ENCODE results near the gene RAMP1.

The RAMP1 gene

GRCh38 chr2:237888389-237888788 is 29.0 kb downstream of the RAMP1 start:
- Histone ChIP-seq H3K36me3 (ENCODE audit: control insufficient read depth in 1 of 2, insufficient read depth in 2 of 2, low read length in 2 of 2) (no peaks in the 10 kb centered on the region), H3K27me3 (ENCODE audit: low read depth, low read length) (no peaks in the 10 kb centered on the region), H3K4me1 (ENCODE audit: control insufficient read depth in 1 of 2, insufficient read depth in 2 of 2, low read length in 2 of 2) (peaks cover 5 to 41% of the 10 kb centered on the region in 2 donors), H3K4me3 (ENCODE audit: low read depth in 1 of 2, low read length in 2 of 2) (no peak overlapping the region), H3K9me3 (ENCODE audit: control insufficient read depth in 1 of 2, low read length in 2 of 2) (no peaks in the 10 kb centered on the region), H3K27ac (ENCODE audit: low read length) (no peak overlapping the region)

DNA sequence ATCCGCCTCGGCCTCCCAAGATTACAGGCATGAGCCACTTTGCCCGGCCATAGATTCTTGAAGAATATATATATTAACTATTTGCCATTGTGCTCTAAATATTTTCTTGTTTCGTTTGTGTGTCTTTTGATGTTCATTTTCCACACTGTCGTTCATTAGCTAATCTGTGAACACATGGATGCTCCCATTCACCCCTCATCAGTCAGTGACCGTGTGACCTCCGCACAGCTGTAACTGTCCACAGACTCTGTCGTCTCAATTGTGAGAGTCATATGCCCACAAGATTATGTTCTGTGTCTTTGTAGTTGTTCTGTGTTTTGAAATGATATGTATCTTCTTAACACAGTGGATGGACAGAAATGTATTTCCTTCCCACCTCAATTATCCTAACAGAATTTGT is 29.6 kb downstream of the RAMP1 start:
- Histone ChIP-seq H3K4me3 (ENCODE audit: low read depth in 1 of 2, low read length in 2 of 2) (no peak overlapping the region), H3K9me3 (ENCODE audit: control insufficient read depth in 1 of 2, low read length in 2 of 2) (no peaks in the 10 kb centered on the region), H3K27me3 (ENCODE audit: low read depth, low read length) (no peaks in the 10 kb centered on the region), H3K27ac (ENCODE audit: low read length) (peak overlapping the region; percentile 69), H3K4me1 (ENCODE audit: control insufficient read depth in 1 of 2, insufficient read depth in 2 of 2, low read length in 2 of 2) (peaks cover 5 to 37% of the 10 kb centered on the region in 2 donors), H3K36me3 (ENCODE audit: control insufficient read depth in 1 of 2, insufficient read depth in 2 of 2, low read length in 2 of 2) (no peaks in the 10 kb centered on the region)

DNA sequence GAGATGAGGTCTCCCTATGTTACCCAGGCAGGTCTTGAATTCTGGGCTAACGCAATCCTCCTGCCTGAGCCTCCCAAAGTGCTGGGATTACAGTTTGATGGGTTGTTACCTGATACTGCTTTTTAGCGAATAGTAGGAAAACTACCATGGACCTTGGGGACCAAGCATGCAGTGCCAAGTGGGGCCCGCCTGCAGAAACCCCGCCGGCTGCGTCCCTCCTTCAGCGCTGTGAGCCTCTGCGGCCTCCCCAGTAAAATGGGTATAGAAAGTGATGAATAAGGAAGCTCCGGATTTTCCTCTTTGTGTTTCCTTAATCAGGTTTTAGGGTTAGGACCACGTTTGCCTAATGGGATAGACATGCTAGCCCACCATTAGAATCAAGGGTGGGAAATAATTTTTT is 30.4 kb downstream of the RAMP1 start:
- Histone ChIP-seq H3K36me3 (ENCODE audit: control insufficient read depth in 1 of 2, insufficient read depth in 2 of 2, low read length in 2 of 2) (no peaks in the 10 kb centered on the region), H3K4me3 (ENCODE audit: low read depth in 1 of 2, low read length in 2 of 2) (no peak overlapping the region), H3K27ac (ENCODE audit: low read length) (no peak overlapping the region), H3K4me1 (ENCODE audit: control insufficient read depth in 1 of 2, insufficient read depth in 2 of 2, low read length in 2 of 2) (peaks cover 5 to 32% of the 10 kb centered on the region in 2 donors), H3K9me3 (ENCODE audit: control insufficient read depth in 1 of 2, low read length in 2 of 2) (no peaks in the 10 kb centered on the region), H3K27me3 (ENCODE audit: low read depth, low read length) (no peaks in the 10 kb centered on the region)

DNA sequence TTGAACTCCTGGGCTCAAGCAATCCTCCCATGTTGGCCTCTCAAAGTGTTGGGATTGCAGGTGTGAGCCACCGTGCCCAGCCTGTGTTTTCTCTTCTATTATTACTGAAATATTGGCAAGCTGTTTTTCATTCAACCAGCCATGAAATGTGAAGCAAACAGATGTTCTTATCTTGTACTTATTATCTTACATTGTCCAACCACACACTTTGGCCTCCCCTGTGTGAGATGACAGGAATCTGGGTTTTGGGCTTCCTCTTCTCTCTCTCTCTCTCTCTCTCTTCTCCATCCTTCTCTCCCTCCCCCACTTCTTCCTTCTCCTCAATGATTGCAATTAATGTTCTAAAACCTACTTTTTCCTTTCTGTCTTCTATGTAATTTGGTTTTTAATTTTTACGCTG is 33.1 kb downstream of the RAMP1 start:
- Histone ChIP-seq H3K36me3 (ENCODE audit: control insufficient read depth in 1 of 2, insufficient read depth in 2 of 2, low read length in 2 of 2) (no peaks in the 10 kb centered on the region), H3K9me3 (ENCODE audit: control insufficient read depth in 1 of 2, low read length in 2 of 2) (no peaks in the 10 kb centered on the region), H3K27ac (ENCODE audit: low read length) (no peak overlapping the region), H3K4me1 (ENCODE audit: control insufficient read depth in 1 of 2, insufficient read depth in 2 of 2, low read length in 2 of 2) (peaks cover 10 to 50% of the 10 kb centered on the region in 2 donors), H3K27me3 (ENCODE audit: low read depth, low read length) (no peaks in the 10 kb centered on the region), H3K4me3 (ENCODE audit: low read depth in 1 of 2, low read length in 2 of 2) (no peak overlapping the region)

DNA sequence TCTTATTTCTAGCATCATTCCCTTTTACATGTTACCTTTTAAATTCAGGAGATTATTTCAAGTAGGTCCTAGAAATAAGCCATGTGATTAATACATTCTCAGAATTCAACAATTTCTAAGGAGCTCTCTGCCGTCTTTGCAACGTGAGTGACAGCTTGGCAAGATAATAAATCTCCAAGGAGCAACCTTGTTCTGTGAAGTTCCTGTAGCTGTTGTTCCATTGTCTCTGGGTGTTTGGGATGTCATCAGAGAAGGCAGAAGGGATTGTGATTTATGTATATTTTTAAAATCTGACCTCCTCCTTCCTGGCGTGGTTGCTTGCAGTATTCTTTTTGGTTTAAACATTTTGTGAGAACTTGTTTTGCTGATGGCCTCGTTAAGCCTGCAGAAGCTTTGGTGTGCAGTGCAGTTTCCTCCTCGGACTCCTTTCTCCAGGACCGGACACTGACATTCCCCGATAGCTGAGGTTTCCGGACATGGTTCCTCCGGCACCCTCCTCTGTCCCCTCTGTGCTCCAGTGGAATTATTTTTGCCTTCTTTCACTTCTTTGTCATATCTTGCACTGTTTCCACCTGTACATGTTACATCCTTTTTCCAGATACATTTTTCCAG is 33.7 kb downstream of the RAMP1 start:
- Histone ChIP-seq H3K36me3 (ENCODE audit: control insufficient read depth in 1 of 2, insufficient read depth in 2 of 2, low read length in 2 of 2) (no peaks in the 10 kb centered on the region), H3K4me3 (ENCODE audit: low read depth in 1 of 2, low read length in 2 of 2) (no peak overlapping the region), H3K27me3 (ENCODE audit: low read depth, low read length) (no peaks in the 10 kb centered on the region), H3K9me3 (ENCODE audit: control insufficient read depth in 1 of 2, low read length in 2 of 2) (no peaks in the 10 kb centered on the region), H3K4me1 (ENCODE audit: control insufficient read depth in 1 of 2, insufficient read depth in 2 of 2, low read length in 2 of 2) (peaks cover 10 to 46% of the 10 kb centered on the region in 2 donors), H3K27ac (ENCODE audit: low read length) (no peak overlapping the region)

DNA sequence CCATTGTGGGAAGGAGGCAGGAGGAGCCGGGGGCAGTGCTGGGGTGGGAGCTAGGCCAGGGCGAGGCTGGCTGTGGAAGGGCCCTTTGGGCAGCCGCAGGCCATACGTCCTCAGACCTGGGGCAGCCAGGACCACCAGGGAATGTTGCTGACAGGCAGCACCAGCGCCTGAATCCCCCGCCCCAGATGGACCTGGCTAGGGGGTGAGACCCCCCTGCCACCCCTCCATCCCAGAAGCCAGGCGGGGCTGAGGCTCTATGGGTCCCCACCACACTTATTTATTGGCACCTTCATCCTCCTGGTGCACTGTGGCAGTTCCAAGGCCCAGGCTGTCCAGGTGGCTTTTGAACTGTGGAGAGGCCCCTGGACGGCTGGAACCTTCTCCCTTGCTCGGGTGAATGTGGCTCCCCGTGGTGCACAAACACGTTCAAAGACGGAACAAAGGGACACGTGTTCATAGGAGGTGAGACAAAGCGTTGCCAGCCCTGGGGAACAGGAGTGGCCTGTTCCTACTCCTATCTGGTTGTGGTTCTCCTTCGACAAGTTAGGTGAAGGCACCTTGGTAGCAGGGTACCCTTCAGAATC is 35.1 kb downstream of the RAMP1 start:
- H3K27ac ChIP-seq (ENCODE audit: low read length), result no peak overlapping the region
- H3K4me3 ChIP-seq (ENCODE audit: low read depth in 1 of 2, low read length in 2 of 2), result no peak overlapping the region
- H3K27me3 ChIP-seq (ENCODE audit: low read depth, low read length), result no peaks in the 10 kb centered on the region
- peaks cover 14 to 50% of the 10 kb centered on the region in 2 donors for H3K4me1 ChIP-seq (ENCODE audit: control insufficient read depth in 1 of 2, insufficient read depth in 2 of 2, low read length in 2 of 2)
- H3K36me3 ChIP-seq (ENCODE audit: control insufficient read depth in 1 of 2, insufficient read depth in 2 of 2, low read length in 2 of 2), result no peaks in the 10 kb centered on the region
- H3K9me3 ChIP-seq (ENCODE audit: control insufficient read depth in 1 of 2, low read length in 2 of 2), result no peaks in the 10 kb centered on the region

- H3K9me3 ChIP-seq (ENCODE audit: control insufficient read depth in 1 of 2, low read length in 2 of 2), result no peaks in the 10 kb centered on the region
- no peak overlapping the region for H3K4me3 ChIP-seq (ENCODE audit: low read depth in 1 of 2, low read length in 2 of 2)
- H3K27ac ChIP-seq (ENCODE audit: low read length), result peak overlapping the region; percentile 67
- no peaks in the 10 kb centered on the region for H3K27me3 ChIP-seq (ENCODE audit: low read depth, low read length)
- no peaks in the 10 kb centered on the region for H3K36me3 ChIP-seq (ENCODE audit: control insufficient read depth in 1 of 2, insufficient read depth in 2 of 2, low read length in 2 of 2)
- peaks cover 14 to 50% of the 10 kb centered on the region in 2 donors for H3K4me1 ChIP-seq (ENCODE audit: control insufficient read depth in 1 of 2, insufficient read depth in 2 of 2, low read length in 2 of 2)
These were observed 35.6 kb downstream of the RAMP1 start for GRCh38 chr2:237894986-237895543.

DNA sequence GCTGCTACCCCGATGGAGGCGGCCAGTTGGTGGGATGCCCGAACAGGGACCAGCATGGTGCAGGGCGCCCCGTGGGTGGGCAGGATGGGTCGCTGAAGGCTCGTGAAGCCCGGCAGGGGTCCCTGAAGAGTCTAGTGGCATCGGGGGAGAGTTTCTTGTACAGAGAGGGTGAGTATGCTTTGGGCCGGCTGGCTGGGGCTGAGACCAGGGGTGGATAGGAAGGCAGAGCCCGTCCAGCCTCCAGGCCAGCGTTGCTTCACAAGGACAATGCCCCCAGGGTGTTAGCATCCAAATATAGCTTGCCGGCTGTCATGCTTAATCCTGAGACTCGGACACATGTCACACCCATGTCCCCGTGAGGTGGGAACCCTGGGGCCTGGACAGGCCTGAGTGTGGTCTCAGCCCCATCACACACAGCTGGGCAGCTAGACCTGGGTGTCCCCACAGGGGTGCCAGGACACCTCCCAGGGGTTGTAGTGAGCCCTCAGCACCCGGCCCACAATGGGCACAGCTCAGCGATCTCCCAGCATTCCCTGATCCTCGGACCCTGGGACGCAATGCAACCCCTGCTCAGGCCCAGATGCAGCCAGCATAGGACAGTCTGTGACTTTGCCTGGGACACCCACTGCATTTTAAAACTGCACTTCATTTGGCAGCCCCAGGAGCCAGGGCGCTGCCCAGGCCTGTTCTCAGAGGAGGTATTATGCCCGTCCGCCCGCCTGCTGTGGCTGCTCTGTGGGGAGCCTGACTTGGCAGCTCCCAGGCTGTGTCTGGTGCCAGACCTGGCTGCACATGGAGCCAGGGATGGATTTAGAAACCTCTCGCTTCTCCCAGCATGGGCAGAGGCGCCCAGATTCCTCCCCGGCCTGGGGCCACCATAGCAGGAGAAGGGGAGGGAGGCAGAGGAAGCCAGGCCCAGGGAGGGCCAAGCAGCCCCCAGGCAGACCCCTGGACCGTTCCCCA is 36.4 kb downstream of the RAMP1 start:
- no peaks in the 10 kb centered on the region for H3K36me3 ChIP-seq (ENCODE audit: control insufficient read depth in 1 of 2, insufficient read depth in 2 of 2, low read length in 2 of 2)
- no peak overlapping the region for H3K4me3 ChIP-seq (ENCODE audit: low read depth in 1 of 2, low read length in 2 of 2)
- peaks cover 14 to 50% of the 10 kb centered on the region in 2 donors for H3K4me1 ChIP-seq (ENCODE audit: control insufficient read depth in 1 of 2, insufficient read depth in 2 of 2, low read length in 2 of 2)
- no peaks in the 10 kb centered on the region for H3K27me3 ChIP-seq (ENCODE audit: low read depth, low read length)
- no peaks in the 10 kb centered on the region for H3K9me3 ChIP-seq (ENCODE audit: control insufficient read depth in 1 of 2, low read length in 2 of 2)
- H3K27ac ChIP-seq (ENCODE audit: low read length), result peak overlapping the region; percentile 67

- Histone ChIP-seq H3K4me1 (ENCODE audit: control insufficient read depth in 1 of 2, insufficient read depth in 2 of 2, low read length in 2 of 2) (peaks cover 14 to 50% of the 10 kb centered on the region in 2 donors), H3K36me3 (ENCODE audit: control insufficient read depth in 1 of 2, insufficient read depth in 2 of 2, low read length in 2 of 2) (no peaks in the 10 kb centered on the region), H3K9me3 (ENCODE audit: control insufficient read depth in 1 of 2, low read length in 2 of 2) (no peaks in the 10 kb centered on the region), H3K27ac (ENCODE audit: low read length) (no peak overlapping the region), H3K4me3 (ENCODE audit: low read depth in 1 of 2, low read length in 2 of 2) (no peak overlapping the region), H3K27me3 (ENCODE audit: low read depth, low read length) (no peaks in the 10 kb centered on the region)
These were observed 37.1 kb downstream of the RAMP1 start for GRCh38 chr2:237896507-237896892.

GRCh38 chr2:237896956-237897355 is 37.5 kb downstream of the RAMP1 start:
- Histone ChIP-seq H3K27me3 (ENCODE audit: low read depth, low read length) (no peaks in the 10 kb centered on the region), H3K4me1 (ENCODE audit: control insufficient read depth in 1 of 2, insufficient read depth in 2 of 2, low read length in 2 of 2) (peaks cover 14 to 50% of the 10 kb centered on the region in 2 donors), H3K36me3 (ENCODE audit: control insufficient read depth in 1 of 2, insufficient read depth in 2 of 2, low read length in 2 of 2) (no peaks in the 10 kb centered on the region), H3K4me3 (ENCODE audit: low read depth in 1 of 2, low read length in 2 of 2) (no peak overlapping the region), H3K9me3 (ENCODE audit: control insufficient read depth in 1 of 2, low read length in 2 of 2) (no peaks in the 10 kb centered on the region), H3K27ac (ENCODE audit: low read length) (no peak overlapping the region)

- Histone ChIP-seq H3K4me3 (ENCODE audit: low read depth in 1 of 2, low read length in 2 of 2) (no peak overlapping the region), H3K36me3 (ENCODE audit: control insufficient read depth in 1 of 2, insufficient read depth in 2 of 2, low read length in 2 of 2) (no peaks in the 10 kb centered on the region), H3K4me1 (ENCODE audit: control insufficient read depth in 1 of 2, insufficient read depth in 2 of 2, low read length in 2 of 2) (peaks cover 9 to 43% of the 10 kb centered on the region in 2 donors), H3K9me3 (ENCODE audit: control insufficient read depth in 1 of 2, low read length in 2 of 2) (no peaks in the 10 kb centered on the region), H3K27ac (ENCODE audit: low read length) (peak overlapping the region; percentile 18), H3K27me3 (ENCODE audit: low read depth, low read length) (no peaks in the 10 kb centered on the region)
These were observed 38.6 kb downstream of the RAMP1 start for GRCh38 chr2:237898057-237898414.

Measured in muscle layer of duodenum (tissue), 2 donors.